ENCODE data around the gene SLC25A39.

DNA sequence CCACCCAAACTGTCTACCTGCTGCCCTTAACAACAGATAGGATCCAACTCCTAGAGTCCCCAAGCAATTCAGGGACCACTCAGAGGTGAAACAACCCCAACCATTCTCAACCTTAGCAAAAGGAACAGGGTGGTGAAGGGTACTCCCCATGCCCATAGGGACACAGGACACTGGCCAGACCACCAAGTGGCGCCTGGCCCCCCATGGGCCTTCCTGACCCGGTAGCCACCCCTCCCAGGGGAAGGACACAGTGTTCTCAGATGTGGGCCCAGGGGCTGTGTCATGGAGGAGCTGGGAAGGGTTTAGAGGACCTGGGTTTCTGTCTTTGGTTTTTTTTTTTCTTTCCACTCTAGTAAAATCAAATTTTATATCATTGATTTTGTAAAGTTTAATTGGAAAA is 9.7 kb upstream of the SLC25A39 start:
- TF ChIP-seq, protein P1, sequence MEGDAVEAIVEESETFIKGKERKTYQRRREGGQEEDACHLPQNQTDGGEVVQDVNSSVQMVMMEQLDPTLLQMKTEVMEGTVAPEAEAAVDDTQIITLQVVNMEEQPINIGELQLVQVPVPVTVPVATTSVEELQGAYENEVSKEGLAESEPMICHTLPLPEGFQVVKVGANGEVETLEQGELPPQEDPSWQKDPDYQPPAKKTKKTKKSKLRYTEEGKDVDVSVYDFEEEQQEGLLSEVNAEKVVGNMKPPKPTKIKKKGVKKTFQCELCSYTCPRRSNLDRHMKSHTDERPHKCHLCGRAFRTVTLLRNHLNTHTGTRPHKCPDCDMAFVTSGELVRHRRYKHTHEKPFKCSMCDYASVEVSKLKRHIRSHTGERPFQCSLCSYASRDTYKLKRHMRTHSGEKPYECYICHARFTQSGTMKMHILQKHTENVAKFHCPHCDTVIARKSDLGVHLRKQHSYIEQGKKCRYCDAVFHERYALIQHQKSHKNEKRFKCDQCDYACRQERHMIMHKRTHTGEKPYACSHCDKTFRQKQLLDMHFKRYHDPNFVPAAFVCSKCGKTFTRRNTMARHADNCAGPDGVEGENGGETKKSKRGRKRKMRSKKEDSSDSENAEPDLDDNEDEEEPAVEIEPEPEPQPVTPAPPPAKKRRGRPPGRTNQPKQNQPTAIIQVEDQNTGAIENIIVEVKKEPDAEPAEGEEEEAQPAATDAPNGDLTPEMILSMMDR (conservative IDR thresholded peaks at IDR 0.05), result no peak
- TF ChIP-seq EZH2 (IDR thresholded peaks at IDR 0.05; ENCODE audit: low read depth), result no peak

Data from PC-9 (cell line).